ENCODE results near the gene PNRC1.
"Not testable (repeated sequence)": the region's sequence is repeated elsewhere in the genome, so short reads cannot be mapped to it uniquely, and the experiment has no call there.

PNRC1 gene

GRCh38 chr6:89059227-89059626, 21.3 kb upstream of the PNRC1 start:
- no peak for DNase-seq (ENCODE audit: low spot score)

GRCh38 chr6:89063881-89064280, 16.7 kb upstream of the PNRC1 start:
- no peak for DNase-seq (ENCODE audit: low spot score)

GRCh38 chr6:89064931-89065330, 15.6 kb upstream of the PNRC1 start:
- not testable (repeated sequence) for DNase-seq (ENCODE audit: low spot score)

DNA sequence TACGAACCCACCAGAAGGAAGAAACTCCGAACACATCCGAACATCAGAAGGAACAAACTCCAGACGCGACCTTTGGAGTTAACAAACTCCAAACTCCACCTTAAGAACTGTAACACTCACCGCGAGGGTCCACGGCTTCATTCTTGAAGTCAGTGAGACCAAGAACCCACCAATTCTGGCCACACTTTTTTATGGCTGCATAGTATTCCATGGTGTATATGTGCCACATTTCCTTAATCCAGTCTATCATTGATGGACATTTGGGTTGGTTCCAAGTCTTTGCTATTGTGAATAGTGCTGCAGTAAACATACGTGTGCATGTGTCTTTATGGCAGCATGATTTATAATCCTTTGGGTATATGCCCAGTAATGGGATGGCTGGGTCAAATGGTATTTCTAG, 14.4 kb upstream of the PNRC1 start:
- not testable (repeated sequence) for DNase-seq (ENCODE audit: low spot score)

GRCh38 chr6:89066940-89067646, 13.5 kb upstream of the PNRC1 start:
- peak; percentile 37 for DNase-seq (ENCODE audit: low spot score)

DNA sequence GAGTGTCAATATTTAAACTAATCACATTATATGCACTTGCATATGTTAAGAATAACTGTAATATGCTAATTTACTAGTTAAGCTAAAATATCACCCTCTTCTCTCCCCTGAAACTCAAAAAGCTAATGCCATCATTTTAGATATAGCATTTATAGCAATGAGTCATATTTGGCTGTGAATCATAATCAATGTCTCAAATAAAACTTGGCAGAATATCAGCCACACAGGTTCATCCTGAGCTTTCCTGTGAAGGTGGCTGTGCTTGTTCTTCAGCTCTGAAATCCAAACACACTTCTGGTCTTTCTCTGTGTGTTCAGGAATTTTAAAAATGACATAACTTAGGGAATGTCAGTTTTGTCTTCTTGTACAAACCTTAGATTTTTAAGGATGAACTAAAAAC, 12.8 kb upstream of the PNRC1 start:
- DNase-seq (ENCODE audit: low spot score): no peak

DNA sequence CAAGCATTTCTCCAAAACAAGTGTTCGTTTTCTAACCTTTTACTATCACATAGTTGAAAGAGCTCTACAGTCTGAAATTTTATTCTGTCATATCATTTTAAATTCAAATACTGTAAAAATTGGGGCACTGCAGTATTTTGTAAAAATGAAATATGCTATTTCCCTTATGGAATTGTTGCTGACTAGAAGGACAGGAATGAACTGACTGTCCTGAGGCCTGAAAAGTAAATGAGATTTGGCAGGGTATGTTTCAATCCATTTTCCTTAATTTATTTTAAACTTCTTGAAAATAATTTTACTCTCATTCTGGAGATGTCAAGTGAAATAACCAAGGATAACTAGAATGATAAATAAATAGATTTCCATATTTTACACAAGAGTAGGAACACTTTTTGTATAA, 11.9 kb upstream of the PNRC1 start:
- DNase-seq (ENCODE audit: low spot score): no peak

DNA sequence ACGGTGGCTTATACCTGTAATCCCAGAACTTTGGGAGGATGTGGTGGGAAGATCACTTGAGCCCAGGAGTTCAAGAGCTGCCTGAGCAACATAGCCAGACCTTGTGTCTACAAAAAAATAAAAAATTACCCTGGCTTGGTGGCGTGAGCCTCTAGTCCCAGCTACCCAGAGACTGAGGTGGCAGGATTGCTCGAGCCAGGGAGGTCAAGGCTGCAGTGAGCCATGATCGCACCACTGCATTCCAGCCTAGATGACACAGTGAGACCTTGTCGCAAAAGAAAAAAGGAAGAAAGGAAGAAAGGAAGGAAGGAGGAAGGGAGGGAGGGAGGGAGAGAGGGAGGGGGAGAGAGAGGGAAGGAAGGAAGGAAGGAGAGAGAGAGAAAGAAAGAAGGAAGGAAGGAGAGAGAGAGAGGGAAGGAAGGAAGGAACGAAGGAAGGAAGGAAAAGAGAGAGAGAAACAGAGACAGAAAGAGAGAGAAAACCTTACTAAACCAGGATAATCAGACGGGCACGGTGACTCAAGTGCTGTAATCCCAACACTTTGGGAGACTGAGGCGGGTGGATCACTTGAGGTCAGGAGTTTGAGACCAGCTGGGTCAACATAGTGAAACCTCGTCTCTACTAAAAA, 10.9 kb upstream of the PNRC1 start:
- DNase-seq (ENCODE audit: low spot score): no peak

- DNase-seq (ENCODE audit: low spot score): no peak
Measured at GRCh38 chr6:89071036-89071435, 9.5 kb upstream of the PNRC1 start.

DNA sequence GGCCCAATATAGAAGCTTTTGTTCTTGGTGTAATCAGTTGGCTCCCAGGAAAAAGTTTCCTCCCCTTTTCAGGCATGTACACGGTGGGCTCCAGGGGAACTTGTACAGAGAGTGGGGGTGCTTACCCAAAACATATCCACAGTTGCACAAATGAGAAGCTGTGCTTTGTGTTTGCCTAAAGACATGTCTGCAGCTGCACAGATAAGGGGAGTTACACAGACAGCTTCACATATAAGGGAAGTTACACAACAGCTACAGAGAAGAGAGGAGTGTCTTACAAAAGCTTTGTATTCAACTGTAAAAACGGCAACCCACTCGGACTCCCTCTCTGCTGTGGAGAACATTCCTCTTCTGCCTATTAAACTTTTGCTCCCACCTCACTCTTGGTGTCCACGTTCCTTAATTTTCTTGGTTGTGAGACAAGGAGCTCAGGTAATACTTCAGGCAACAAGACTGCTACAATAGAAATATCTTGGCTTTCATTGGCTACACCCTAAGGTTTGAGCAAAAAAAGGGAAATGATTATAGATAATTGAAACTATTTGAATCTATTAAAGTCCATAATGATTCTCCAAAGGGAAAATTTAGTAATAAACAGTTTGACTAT, 7.4 kb upstream of the PNRC1 start:
- peak; percentile 43 for DNase-seq (ENCODE audit: low spot score)

GRCh38 chr6:89073840-89074239, 6.7 kb upstream of the PNRC1 start:
- no peak for DNase-seq (ENCODE audit: low spot score)

DNA sequence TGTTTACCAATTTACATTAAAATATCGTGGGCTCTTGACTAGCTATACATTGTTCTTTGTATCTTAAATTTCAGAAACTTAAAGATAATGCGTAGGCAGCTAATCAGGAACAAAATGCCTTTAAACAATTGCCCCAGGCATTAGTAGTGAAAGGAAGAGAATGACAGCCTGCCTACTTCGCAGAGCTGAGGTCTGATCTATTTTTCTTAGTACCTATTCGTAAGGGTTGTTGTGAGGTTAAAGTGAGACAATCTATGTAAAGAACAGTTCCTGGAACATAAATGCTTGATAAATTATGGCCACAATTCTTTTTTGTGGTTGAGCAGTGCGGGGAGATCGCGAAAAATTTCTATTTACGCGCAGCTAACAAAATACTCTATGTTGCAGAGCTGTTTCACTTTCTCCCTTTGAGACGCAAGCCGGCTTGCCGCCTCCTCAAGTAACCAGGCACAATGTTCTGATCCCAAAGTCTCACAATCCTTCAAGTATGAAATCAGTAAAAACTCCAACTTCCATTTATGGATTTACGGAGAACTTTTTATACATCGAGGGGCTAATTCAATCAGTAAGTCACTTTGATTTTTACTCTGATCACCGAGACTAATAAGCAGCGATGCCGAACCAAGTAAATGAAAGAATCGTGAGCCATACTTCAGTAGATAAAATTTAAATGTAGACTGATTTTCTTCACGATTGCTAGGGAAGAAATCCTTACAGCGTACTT, 878 bp upstream of the PNRC1 start:
- DNase-seq (ENCODE audit: low spot score): peak; percentile 82

GRCh38 chr6:89081129-89081422, 525 bp downstream of the PNRC1 start:
- DNase-seq (ENCODE audit: low spot score): no peak

GRCh38 chr6:89081423-89082322, 1.1 kb downstream of the PNRC1 start:
- DNase-seq (ENCODE audit: low spot score): peak; percentile 98

DNA sequence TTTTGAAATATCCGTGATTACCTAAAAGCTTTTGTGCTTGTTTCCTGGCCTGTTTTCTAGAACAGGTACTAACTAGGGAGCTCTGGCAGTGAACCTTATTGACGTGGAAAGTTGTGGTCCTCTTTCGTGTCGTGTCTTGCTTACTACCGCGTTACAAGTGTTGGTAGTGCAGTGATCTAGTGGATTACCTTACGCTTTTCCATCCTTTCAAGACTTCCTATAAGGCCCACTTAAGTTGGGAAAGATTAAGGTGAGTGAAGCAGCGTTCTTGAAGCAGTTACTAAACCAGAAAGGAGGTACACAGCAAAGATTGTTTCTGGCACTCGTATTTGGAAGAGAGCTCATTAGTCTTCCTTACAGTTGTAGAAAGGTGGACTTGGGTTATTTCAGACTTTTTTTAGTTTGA, 1.9 kb downstream of the PNRC1 start:
- peak; percentile 20 for DNase-seq (ENCODE audit: low spot score)

GRCh38 chr6:89084542-89084941, 4.0 kb downstream of the PNRC1 start:
- no peak for DNase-seq (ENCODE audit: low spot score)

DNA sequence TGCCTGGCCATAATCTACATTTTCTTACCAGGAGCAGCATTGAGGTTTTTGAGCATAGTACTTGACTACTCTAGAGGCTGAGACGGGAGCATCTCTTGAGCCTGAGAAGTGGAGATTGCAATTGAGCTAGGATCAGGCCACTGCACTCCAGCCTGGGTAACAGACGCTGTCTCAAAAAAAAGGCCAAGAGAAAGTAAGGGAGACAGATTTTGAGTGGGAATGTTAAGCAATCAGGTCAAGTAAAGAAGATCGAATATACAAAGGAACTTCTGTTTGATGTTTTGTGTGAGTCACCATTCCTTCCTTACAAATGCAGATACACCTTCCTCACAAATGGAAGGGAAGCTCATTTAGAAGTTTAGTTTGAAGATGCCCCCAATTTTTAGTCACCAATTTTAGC, 4.4 kb downstream of the PNRC1 start:
- DNase-seq (ENCODE audit: low spot score): no peak

DNA sequence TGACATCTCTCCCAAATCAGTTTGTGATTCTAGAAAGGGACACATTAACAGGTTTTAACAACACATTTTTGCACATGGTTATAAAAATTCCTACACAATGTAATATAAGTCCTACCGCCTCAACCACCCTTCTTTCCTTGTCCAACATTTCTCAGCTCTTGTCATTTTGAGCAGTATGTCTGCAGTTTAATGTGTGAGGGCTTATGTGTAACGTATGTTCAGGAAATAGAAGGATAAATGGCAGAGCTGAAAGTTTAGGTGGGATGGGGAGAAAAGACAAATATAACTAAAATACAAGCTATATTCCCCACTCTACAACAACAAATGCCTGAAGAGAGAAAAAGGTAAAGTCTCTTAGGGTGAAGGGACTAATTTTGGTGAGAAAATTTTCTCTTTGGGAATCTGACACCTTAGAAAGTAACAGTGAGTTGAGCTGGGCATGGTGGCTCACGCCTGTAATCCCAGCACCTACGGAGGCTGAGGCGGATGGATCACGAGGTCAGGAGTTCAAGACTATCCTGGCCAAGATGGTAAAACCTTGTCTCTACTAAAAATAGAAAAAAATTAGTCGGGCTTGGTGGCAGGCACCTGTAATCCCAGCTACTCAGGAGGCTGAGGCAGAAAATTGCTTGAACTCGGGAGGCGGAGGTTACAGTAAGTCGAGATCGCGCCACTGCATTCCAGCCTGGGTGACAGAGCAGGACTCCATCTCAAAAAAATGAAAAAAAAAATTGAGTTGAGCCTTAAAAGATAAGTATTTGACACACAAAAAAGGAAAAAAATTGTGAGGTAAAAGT, 5.1 kb downstream of the PNRC1 start:
- DNase-seq (ENCODE audit: low spot score): no peak

- DNase-seq (ENCODE audit: low spot score): no peak
Measured at GRCh38 chr6:89087881-89088280, 7.3 kb downstream of the PNRC1 start.

DNA sequence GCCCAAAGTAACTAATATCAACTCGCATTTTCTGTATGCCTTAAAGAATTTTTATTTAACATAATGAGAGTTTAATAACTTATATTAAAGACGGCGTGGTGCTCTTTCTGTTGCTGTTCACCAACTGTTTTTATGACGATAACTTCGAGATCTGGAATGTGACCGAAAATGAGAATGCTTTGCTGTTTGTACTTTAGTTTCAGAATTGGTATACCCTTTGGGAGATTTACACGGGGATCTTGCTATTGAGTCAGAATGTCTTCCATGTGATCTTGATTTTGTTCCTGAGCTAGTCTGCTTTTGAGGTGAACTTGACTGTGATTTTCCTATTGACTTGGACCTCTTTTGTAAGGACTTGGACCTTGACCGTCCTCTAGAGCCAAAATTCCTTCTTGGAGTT, 17.9 kb downstream of the PNRC1 start:
- no peak for DNase-seq (ENCODE audit: low spot score)

DNA sequence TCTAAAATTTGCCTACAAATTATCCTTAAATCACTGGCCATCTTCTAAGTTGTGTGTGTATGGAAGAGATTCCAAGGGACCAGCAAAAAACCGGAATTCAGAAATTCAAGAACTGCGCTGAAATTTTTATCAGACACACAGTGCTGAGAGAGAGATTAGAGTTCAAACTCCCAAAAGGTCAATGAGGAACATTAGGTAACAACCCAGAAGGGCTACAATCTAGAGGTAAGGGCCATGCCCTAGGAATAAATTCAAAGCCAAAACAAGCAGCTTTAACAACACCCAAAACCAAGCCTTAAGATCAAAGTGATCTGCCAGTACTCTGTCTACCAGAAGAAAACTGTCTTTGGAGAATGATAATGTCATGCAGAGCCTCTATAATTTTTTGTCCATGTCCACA, 19.6 kb downstream of the PNRC1 start:
- DNase-seq (ENCODE audit: low spot score): no peak
